ENCODE measurements around the gene MYO1D. TPM values are rescaled to one million over a fixed set of nuclear protein-coding genes. Genes with fewer than 3 reads are reported as not detected.
A peak's percentile ranks its signal among the peaks of the same experiment; 100 is the strongest.

Gene MYO1D
- total RNA-seq, 2 experiments from 2014 or later = 2.0 to 2.2 TPM

- no peak overlapping the region for H3K27ac Mint-ChIP-seq
- no peaks in the 10 kb centered on the region for H3K9me3 Mint-ChIP-seq
- ChIA-PET POLR2A (no interaction called here), CTCF (no interaction called here)
- H3K36me3 Mint-ChIP-seq (ENCODE audit: low read depth) = no peaks in the 10 kb centered on the region
- H3K4me3 Mint-ChIP-seq = no peak overlapping the region
- DNase-seq = no peak
- no peaks in the 10 kb centered on the region for H3K27me3 Mint-ChIP-seq
- no peaks in the 10 kb centered on the region for H3K4me1 Mint-ChIP-seq
Measured at GRCh38 chr17:32622540-32622939, 254.4 kb downstream of the MYO1D start.

GRCh38 chr17:32621612-32622312 is 255.2 kb downstream of the MYO1D start:
- ChIA-PET POLR2A (no interaction called here), CTCF (interaction anchor here (1.2 kb wide), 1 partner anchor 160 kb away, joined by 4 read pairs; no protein-coding TSS in a partner anchor)
- no peaks in the 10 kb centered on the region for H3K4me1 Mint-ChIP-seq
- H3K36me3 Mint-ChIP-seq (ENCODE audit: low read depth) = no peaks in the 10 kb centered on the region
- H3K9me3 Mint-ChIP-seq = no peaks in the 10 kb centered on the region
- no peak overlapping the region for H3K4me3 Mint-ChIP-seq
- H3K27ac Mint-ChIP-seq = no peak overlapping the region
- no peak for DNase-seq
- no peaks in the 10 kb centered on the region for H3K27me3 Mint-ChIP-seq

GRCh38 chr17:32615326-32615725 is 261.6 kb downstream of the MYO1D start:
- DNase-seq = no peak
- no peak overlapping the region for H3K4me3 Mint-ChIP-seq
- ChIA-PET CTCF (no interaction called here), POLR2A (interaction anchor here (0.6 kb wide), 1 partner anchor 217 kb away, joined by 3 read pairs; no protein-coding TSS in a partner anchor)
- no peaks in the 10 kb centered on the region for H3K36me3 Mint-ChIP-seq (ENCODE audit: low read depth)
- H3K4me1 Mint-ChIP-seq = no peaks in the 10 kb centered on the region
- no peak overlapping the region for H3K27ac Mint-ChIP-seq
- H3K27me3 Mint-ChIP-seq = no peaks in the 10 kb centered on the region
- H3K9me3 Mint-ChIP-seq = no peaks in the 10 kb centered on the region

DNA sequence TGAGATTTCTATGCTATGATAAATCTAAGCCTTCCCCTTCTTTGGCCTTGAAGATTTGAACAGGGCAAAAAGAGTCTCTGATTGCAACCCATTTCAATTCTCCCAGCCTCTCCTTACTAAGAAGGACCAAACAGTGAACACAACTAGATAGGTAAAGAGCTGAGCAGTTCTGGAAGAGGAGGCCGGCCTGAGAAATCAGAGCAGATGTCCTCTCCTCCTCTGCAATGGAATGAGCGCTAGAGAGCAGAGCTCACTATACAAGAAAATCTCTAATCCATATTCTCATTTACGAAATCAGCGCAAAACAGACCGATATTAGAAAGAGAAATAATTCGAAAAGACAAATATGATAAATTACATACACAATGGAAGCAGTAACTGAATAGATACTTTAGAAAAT is 266.0 kb downstream of the MYO1D start:
- Mint-ChIP-seq H3K36me3 (ENCODE audit: low read depth) (no peaks in the 10 kb centered on the region), H3K9me3 (no peaks in the 10 kb centered on the region), H3K4me1 (peaks cover 2% of the 10 kb centered on the region), H3K27me3 (no peaks in the 10 kb centered on the region), H3K4me3 (no peak overlapping the region), H3K27ac (no peak overlapping the region)
- ChIA-PET CTCF (interaction anchor here (1.0 kb wide), 1 partner anchor 126 kb away, joined by 4 read pairs; no protein-coding TSS in a partner anchor), POLR2A (no interaction called here)
- no peak for DNase-seq

GRCh38 chr17:32609884-32610650 is 266.9 kb downstream of the MYO1D start:
- no peak overlapping the region for H3K4me3 Mint-ChIP-seq
- no peak for DNase-seq
- H3K36me3 Mint-ChIP-seq (ENCODE audit: low read depth) = no peaks in the 10 kb centered on the region
- ChIA-PET CTCF (no interaction called here), POLR2A (no interaction called here)
- no peaks in the 10 kb centered on the region for H3K9me3 Mint-ChIP-seq
- H3K27me3 Mint-ChIP-seq = peaks cover 2% of the 10 kb centered on the region
- H3K4me1 Mint-ChIP-seq = peaks cover 2% of the 10 kb centered on the region
- H3K27ac Mint-ChIP-seq = no peak overlapping the region

DNA sequence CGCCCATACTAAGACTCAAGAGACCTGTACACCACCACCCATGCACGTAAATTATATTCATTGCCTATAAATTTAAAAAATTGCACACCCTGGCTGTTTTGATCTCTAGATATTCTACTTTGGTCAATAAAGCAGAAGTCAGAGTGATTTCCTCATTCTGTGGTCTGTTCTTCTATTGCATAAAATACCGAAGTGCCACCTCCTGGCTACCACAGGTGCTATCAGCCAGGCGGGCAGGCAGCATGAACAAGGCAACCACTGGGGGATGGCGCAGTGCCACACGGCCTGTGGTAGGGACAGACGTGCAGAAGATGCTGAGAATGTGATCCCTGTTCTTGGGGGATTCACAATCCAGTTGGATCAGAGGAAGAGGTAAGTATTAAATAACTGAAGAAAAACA is 267.8 kb downstream of the MYO1D start:
- ChIA-PET POLR2A (no interaction called here), CTCF (no interaction called here)
- DNase-seq = peak; percentile 79
- no peak overlapping the region for H3K4me3 Mint-ChIP-seq
- no peaks in the 10 kb centered on the region for H3K9me3 Mint-ChIP-seq
- no peak overlapping the region for H3K27ac Mint-ChIP-seq
- H3K27me3 Mint-ChIP-seq = peaks cover 2% of the 10 kb centered on the region
- H3K36me3 Mint-ChIP-seq (ENCODE audit: low read depth) = no peaks in the 10 kb centered on the region
- H3K4me1 Mint-ChIP-seq = peaks cover 2% of the 10 kb centered on the region

DNA sequence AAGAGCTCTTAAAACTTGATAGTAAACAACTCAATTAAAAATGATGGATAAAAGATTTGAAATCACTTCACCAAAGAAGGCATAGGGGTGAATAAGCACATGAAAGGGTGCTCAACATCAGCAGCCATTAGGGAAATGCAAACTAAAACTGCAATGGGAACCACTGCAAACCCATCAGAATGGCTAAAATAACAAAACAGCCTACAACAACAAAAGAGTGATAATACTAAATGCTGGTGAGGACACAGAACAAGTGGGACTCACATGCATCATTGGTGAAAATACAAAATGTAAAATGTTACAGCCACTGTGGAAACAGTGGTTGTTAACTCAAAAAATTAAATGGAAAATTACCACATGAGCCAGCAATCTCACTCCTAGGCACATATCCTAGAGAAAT is 268.7 kb downstream of the MYO1D start:
- CTCF ChIA-PET = no interaction called here
- POLR2A ChIA-PET = no interaction called here
- H3K4me1 Mint-ChIP-seq = peaks cover 2% of the 10 kb centered on the region

DNA sequence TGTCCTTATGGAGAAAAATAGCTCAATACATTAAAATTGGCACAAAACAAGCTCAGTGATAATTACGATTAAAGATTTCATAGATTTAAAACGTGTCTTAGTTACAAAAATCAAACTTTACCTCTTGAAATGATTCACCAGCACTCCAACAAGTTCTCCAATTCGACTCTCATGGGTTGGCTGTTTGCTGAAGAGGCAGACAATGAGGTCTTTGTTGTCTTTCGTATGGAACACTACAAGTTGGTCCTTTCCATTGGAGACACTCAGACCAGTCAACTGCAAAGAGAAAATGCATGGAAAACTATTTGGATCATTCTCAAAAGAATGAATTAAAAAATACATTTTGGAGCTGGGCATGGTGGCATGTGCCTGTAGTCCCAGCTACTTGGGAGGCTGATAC is 272.0 kb downstream of the MYO1D start:
- no peak for DNase-seq
- Mint-ChIP-seq H3K27me3 (peaks cover 2% of the 10 kb centered on the region), H3K27ac (no peak overlapping the region), H3K4me3 (no peak overlapping the region), H3K9me3 (no peaks in the 10 kb centered on the region), H3K36me3 (ENCODE audit: low read depth) (no peaks in the 10 kb centered on the region), H3K4me1 (peaks cover 5% of the 10 kb centered on the region)
- CTCF ChIA-PET = no interaction called here
- POLR2A ChIA-PET = no interaction called here

More for the DNA sequence above, 268.7 kb downstream of the MYO1D start:
- no peaks in the 10 kb centered on the region for H3K36me3 Mint-ChIP-seq (ENCODE audit: low read depth)
- peaks cover 2% of the 10 kb centered on the region for H3K27me3 Mint-ChIP-seq
- no peak overlapping the region for H3K4me3 Mint-ChIP-seq
- H3K9me3 Mint-ChIP-seq = no peaks in the 10 kb centered on the region
- H3K27ac Mint-ChIP-seq = no peak overlapping the region
- no peak for DNase-seq

- no peaks in the 10 kb centered on the region for H3K9me3 Mint-ChIP-seq
Measured at GRCh38 chr17:32602396-32602795, 274.5 kb downstream of the MYO1D start.

GRCh38 chr17:32601866-32602265 is 275.1 kb downstream of the MYO1D start:
- POLR2A ChIA-PET = no interaction called here
- peaks cover 7% of the 10 kb centered on the region for H3K4me1 Mint-ChIP-seq
- no peaks in the 10 kb centered on the region for H3K9me3 Mint-ChIP-seq
- no peak for DNase-seq
- no peak overlapping the region for H3K27ac Mint-ChIP-seq
- no peaks in the 10 kb centered on the region for H3K36me3 Mint-ChIP-seq (ENCODE audit: low read depth)
- CTCF ChIA-PET = no interaction called here
- peaks cover 2% of the 10 kb centered on the region for H3K27me3 Mint-ChIP-seq
- no peak overlapping the region for H3K4me3 Mint-ChIP-seq

More at GRCh38 chr17:32602396-32602795, 274.5 kb downstream of the MYO1D start:
- no peak for DNase-seq
- POLR2A ChIA-PET = no interaction called here
- Mint-ChIP-seq H3K4me1 (peaks cover 3% of the 10 kb centered on the region), H3K4me3 (no peak overlapping the region), H3K27ac (no peak overlapping the region), H3K36me3 (ENCODE audit: low read depth) (no peaks in the 10 kb centered on the region), H3K27me3 (peaks cover 2% of the 10 kb centered on the region)
- CTCF ChIA-PET = no interaction called here

DNA sequence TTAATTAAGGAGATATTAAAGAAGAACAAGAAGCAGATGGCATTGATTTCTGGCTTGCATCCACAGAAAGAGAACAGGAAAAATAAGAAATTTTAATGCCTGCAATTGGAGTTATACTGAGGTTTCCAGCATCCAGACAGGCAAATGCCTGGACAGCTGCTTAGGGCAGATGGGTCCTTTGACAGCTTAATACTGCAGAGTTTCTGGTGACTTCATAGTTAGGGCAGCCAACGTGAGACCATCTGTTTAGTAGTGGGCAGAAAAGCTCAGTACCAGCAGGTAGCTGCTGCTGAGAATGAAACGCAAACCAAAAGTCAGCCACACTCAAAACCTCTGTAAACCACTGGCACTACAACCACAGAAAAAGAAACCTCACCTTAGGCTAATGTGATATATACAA is 280.3 kb downstream of the MYO1D start:
- H3K27me3 Mint-ChIP-seq = no peaks in the 10 kb centered on the region
- no peak overlapping the region for H3K27ac Mint-ChIP-seq
- ChIA-PET POLR2A (interaction anchor here (0.6 kb wide), 1 partner anchor 16 kb away, joined by 3 read pairs; no protein-coding TSS in a partner anchor), CTCF (no interaction called here)
- H3K36me3 Mint-ChIP-seq (ENCODE audit: low read depth) = no peaks in the 10 kb centered on the region
- no peaks in the 10 kb centered on the region for H3K9me3 Mint-ChIP-seq
- DNase-seq = peak; percentile 24
- peaks cover 13% of the 10 kb centered on the region for H3K4me1 Mint-ChIP-seq
- no peak overlapping the region for H3K4me3 Mint-ChIP-seq

DNA sequence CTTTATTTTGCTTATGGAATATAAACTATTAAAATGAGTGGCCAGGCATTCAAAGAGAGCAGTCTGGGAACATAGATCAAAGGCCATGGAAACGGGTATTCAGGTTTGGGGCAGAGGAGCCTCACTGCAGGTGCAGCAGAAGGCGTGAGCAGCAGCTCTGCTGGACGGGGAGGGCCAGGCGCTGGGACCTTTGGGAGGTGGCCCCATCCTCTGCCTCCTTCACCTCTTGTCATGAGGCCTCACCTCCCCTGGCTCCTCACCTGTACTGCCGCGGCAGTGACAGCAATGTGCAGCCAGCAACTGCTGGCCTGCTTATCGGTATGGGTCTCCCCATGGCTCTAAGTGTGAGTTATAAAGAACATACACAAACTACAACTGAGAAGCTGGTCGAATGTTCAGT is 280.7 kb downstream of the MYO1D start:
- H3K4me3 Mint-ChIP-seq = no peak overlapping the region
- no peak for DNase-seq
- H3K27me3 Mint-ChIP-seq = peaks cover 2% of the 10 kb centered on the region
- ChIA-PET POLR2A (no interaction called here), CTCF (no interaction called here)
- no peak overlapping the region for H3K27ac Mint-ChIP-seq
- no peaks in the 10 kb centered on the region for H3K9me3 Mint-ChIP-seq
- H3K36me3 Mint-ChIP-seq (ENCODE audit: low read depth) = no peaks in the 10 kb centered on the region
- H3K4me1 Mint-ChIP-seq = peaks cover 13% of the 10 kb centered on the region

GRCh38 chr17:32593003-32593402 is 283.9 kb downstream of the MYO1D start:
- no peak overlapping the region for H3K4me3 Mint-ChIP-seq
- no peaks in the 10 kb centered on the region for H3K9me3 Mint-ChIP-seq
- no peaks in the 10 kb centered on the region for H3K36me3 Mint-ChIP-seq (ENCODE audit: low read depth)
- peaks cover 2% of the 10 kb centered on the region for H3K27me3 Mint-ChIP-seq
- ChIA-PET POLR2A (no interaction called here), CTCF (no interaction called here)
- H3K27ac Mint-ChIP-seq = no peak overlapping the region
- H3K4me1 Mint-ChIP-seq = peaks cover 10% of the 10 kb centered on the region
- no peak for DNase-seq
